NB4 (cell line): ENCODE data around the gene OR8A1.

Experiments
- DNase-seq: peaks from one replicate; pipeline ENCODE4 v3.0.0; 2010; ENCODE audit warnings: low read depth
- H3K4me3 ChIP-seq: one replicate; pipeline ENCODE4 v1.5.1; 2011; ENCODE audit warnings: mild to moderate bottlenecking, low read depth, low read length, moderate library complexity
- MYC ChIP-seq: IDR thresholded peaks from 2 replicates; pipeline ENCODE4 v1.6.1; 2011; ENCODE audit warnings: low read depth, low read length
- POLR2A ChIP-seq: IDR thresholded peaks from 2 replicates; pipeline ENCODE4 v1.6.1; 2011; ENCODE audit warnings: mild to moderate bottlenecking; ENCODE audit not compliant: insufficient read length; ENCODE audit errors: extremely low read depth
- TF ChIP-seq, protein P1 (sequence below): IDR thresholded peaks from one replicate; pipeline ENCODE4 v1.5.1; 2012; ENCODE audit warnings: low read depth, low read length
- TF ChIP-seq, protein P2 (sequence below): IDR thresholded peaks from 2 replicates; pipeline ENCODE4 v1.6.1; 2011; ENCODE audit warnings: low read depth, low read length

OR8A1 gene

DNA sequence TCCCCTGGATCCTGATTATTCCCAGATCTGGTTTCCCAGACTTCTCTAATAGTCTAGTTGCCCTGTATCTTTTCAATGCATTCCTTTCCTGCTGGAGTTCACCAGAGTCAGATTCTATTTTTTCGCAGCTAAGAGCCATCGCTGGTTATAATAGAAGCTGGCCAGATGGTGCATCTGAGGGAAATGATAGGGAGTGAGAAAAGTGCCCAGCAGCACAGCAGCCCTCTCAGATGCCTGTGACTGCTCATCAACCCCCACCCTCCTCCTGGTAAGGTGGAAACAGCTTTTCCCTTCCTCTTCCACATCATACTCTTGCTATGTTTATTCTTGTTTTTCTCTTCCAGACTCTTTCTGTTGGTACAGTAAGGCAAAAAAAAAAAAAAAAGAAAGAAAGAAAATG, 12.8 kb downstream of the OR8A1 start:
- no peak for DNase-seq
- no peak overlapping the region for H3K4me3 ChIP-seq
- TF ChIP-seq, protein P1, sequence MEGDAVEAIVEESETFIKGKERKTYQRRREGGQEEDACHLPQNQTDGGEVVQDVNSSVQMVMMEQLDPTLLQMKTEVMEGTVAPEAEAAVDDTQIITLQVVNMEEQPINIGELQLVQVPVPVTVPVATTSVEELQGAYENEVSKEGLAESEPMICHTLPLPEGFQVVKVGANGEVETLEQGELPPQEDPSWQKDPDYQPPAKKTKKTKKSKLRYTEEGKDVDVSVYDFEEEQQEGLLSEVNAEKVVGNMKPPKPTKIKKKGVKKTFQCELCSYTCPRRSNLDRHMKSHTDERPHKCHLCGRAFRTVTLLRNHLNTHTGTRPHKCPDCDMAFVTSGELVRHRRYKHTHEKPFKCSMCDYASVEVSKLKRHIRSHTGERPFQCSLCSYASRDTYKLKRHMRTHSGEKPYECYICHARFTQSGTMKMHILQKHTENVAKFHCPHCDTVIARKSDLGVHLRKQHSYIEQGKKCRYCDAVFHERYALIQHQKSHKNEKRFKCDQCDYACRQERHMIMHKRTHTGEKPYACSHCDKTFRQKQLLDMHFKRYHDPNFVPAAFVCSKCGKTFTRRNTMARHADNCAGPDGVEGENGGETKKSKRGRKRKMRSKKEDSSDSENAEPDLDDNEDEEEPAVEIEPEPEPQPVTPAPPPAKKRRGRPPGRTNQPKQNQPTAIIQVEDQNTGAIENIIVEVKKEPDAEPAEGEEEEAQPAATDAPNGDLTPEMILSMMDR = no peak
- TF ChIP-seq, protein P2, sequence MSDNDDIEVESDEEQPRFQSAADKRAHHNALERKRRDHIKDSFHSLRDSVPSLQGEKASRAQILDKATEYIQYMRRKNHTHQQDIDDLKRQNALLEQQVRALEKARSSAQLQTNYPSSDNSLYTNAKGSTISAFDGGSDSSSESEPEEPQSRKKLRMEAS = no peak
- TF ChIP-seq POLR2A (no peak), MYC (no peak)

DNA sequence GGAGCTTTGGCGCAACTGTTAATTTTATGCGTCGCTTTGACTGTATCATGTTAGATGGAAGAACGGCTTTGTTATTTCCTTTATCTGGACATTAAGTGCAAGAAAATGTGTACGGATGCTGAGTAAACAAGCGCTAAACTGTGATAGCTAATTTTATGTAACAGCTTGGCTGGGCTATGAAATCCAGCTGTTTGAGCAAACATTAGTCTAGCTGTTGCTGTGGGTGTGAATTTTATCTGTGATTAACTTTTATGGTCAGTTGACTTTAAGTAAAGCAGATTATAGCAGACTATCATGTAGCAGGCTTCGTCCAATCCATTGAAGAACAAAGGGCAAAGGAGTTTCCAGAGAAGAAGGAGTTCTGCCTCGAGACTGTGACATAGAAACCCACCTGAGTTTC, 14.0 kb downstream of the OR8A1 start:
- no peak for TF ChIP-seq POLR2A
- no peak for DNase-seq

DNA sequence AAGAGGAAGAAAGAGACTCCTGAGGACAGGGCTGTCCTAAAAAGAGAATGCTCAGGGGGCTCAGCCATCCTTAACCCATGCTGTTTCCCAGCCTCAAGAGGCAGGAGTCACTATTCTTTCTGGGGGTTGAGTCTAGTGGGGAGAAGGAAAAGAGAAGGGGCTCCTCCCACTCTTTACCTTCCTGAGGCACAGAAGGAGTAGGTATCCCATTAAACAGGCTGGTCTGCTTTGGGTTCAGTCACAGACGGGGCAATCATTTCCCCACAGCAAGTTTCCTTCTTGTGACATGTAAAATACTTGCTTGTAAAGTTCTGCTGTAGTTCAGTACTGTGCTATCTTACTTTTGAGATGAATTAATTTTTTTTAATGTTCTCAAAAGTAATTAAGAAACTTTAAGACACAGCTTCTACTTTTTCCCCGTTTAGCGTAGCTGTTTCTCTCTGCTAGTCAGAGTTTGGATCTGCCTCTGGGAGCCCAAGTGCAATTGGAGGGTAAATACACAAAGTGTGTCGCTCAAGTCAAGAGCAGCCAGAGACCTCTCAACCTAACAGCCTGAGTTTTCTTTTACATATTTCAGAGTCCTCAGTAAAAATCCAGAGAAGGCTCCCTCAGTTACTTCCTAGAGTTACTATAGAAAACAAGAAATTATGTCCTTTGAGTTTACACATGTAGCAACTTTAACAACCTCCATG, 15.0 kb downstream of the OR8A1 start:
- TF ChIP-seq, protein P2 = no peak
- no peak for TF ChIP-seq POLR2A
- TF ChIP-seq MYC = no peak
- TF ChIP-seq, protein P1 = no peak
- no peak for DNase-seq
- H3K4me3 ChIP-seq = no peak overlapping the region

More for the DNA sequence above, 14.0 kb downstream of the OR8A1 start:
- no peak overlapping the region for H3K4me3 ChIP-seq

DNA sequence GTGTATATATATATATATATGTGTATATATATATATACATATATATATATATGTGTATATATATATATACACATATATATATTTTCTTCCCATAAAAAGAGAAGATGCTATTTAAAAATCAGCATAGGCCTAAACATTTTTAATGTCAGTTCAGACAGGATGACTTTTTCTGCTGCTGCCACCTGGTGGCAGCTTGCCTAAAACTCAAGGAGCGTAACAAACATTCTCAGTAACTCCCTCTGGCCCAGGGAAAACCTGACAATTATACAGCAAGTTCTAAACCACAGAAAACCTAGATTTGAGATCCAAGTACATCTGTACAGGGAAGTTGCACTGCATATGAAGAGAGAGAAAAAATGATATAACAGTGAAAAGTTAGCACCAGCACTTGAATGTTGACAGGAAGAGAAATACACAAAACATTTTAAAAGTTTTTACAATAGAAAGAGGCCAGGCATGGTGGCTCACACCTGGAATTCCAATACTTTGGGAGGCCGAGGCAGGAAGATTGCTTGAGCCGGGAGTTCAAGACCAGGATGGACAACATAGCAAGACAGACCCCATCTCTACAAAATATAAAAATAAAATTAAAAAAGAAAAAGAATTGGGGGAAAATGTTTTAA, 16.6 kb downstream of the OR8A1 start:
- DNase-seq = peak; percentile 61
- TF ChIP-seq, protein P1 = peak; percentile 79
- TF ChIP-seq POLR2A = no peak
- no peak overlapping the region for H3K4me3 ChIP-seq

DNA sequence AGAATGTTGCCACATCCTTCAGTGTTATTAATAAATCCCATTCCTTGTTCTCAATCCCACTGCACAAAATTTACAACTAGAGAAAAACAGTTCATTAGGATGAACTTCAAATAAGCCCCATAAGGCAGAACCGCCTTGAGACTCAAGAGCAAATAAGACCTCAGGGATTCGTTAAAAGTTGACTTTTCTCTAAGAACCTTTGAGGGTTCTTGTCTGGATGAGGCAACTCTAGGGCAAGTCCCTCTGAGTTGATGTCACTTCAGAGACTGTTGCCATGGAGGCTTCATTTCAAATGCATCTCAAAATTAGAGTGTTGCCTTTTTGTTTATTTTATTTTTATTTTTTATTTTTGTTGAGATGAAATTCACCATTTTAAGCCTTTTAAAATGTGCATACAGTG, 21.6 kb downstream of the OR8A1 start:
- no peak overlapping the region for H3K4me3 ChIP-seq
- TF ChIP-seq, protein P1 = no peak
- TF ChIP-seq, protein P2 = no peak
- no peak for TF ChIP-seq POLR2A
- no peak for TF ChIP-seq MYC
- no peak for DNase-seq

DNA sequence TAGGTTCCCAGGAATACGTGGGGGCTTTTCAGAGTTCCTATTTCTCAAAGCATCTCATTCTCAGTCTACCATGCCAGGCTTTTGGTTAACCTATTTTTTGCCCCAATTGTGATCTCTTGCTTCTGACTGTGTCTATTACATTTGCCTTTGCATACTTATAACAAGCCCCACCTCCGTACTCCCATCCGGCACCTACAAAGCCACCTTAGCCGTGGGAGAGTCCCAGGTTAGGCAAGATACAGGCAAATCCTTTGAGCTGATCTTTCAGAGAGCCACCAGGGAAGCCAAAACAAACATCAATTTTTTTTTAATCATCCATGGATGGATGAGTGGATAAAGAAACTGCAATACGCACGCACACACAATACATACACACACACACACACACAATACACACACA, 22.8 kb downstream of the OR8A1 start:
- TF ChIP-seq, protein P2 = no peak
- no peak for TF ChIP-seq POLR2A
- TF ChIP-seq, protein P1 = no peak
- no peak for TF ChIP-seq MYC
- H3K4me3 ChIP-seq = no peak overlapping the region
- DNase-seq = no peak
